ENCODE measurements around the gene TNFSF13.
A peak's percentile ranks its signal among the peaks of the same experiment; 100 is the strongest.

Gene TNFSF13

DNA sequence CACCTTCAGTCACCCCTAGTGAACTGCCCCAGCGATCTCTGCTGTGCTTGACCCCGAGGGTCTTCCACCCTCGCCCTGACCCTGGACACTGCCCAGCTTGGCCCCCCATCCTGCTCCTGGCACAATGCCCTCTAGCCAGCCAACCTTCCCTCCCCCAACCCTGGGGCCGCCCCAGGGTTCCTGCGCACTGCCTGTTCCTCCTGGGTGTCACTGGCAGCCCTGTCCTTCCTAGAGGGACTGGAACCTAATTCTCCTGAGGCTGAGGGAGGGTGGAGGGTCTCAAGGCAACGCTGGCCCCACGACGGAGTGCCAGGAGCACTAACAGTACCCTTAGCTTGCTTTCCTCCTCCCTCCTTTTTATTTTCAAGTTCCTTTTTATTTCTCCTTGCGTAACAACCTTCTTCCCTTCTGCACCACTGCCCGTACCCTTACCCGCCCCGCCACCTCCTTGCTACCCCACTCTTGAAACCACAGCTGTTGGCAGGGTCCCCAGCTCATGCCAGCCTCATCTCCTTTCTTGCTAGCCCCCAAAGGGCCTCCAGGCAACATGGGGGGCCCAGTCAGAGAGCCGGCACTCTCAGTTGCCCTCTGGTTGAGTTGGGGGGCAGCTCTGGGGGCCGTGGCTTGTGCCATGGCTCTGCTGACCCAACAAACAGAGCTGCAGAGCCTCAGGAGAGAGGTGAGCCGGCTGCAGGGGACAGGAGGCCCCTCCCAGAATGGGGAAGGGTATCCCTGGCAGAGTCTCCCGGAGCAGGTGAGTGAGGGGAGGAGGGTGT, at the start of gene TNFSF13:
Gene TNFSF13, plus strand, starts transcription at position 207 of the 776 bp plus-strand sequence. Its CDS starts 290 bp downstream, at position 497.
- Histone ChIP-seq H3K36me3 (ENCODE audit: control insufficient read depth, insufficient read depth, low read length) (no peaks in the 10 kb centered on the region; the same call in none of the 2 replicates), H3K27me3 (replicated peaks; ENCODE audit: control insufficient read depth, insufficient read depth, low read length) (no peaks in the 10 kb centered on the region), H3K4me3 (replicated peaks; ENCODE audit: low read depth, low read length) (peak within 1 kb of the TSS; percentile 41)
- DNase-seq (ENCODE audit: extremely low read depth, insufficient read length): no peak
- no peak for TF ChIP-seq CTCF (IDR thresholded peaks at IDR 0.05; ENCODE audit: insufficient read depth, low read length, poor library complexity, severe bottlenecking)

- no peak for TF ChIP-seq CTCF (IDR thresholded peaks at IDR 0.05; ENCODE audit: insufficient read depth, low read length, poor library complexity, severe bottlenecking)
- no peak for DNase-seq (ENCODE audit: extremely low read depth, insufficient read length)
- Histone ChIP-seq H3K36me3 (ENCODE audit: control insufficient read depth, insufficient read depth, low read length) (peaks cover 44% of the 10 kb centered on the region), H3K4me3 (replicated peaks; ENCODE audit: low read depth, low read length) (no peak overlapping the region), H3K27me3 (replicated peaks; ENCODE audit: control insufficient read depth, insufficient read depth, low read length) (no peaks in the 10 kb centered on the region)
These were observed 49.7 kb upstream of the TNFSF13 start for GRCh38 chr17:7508846-7509245.

DNA sequence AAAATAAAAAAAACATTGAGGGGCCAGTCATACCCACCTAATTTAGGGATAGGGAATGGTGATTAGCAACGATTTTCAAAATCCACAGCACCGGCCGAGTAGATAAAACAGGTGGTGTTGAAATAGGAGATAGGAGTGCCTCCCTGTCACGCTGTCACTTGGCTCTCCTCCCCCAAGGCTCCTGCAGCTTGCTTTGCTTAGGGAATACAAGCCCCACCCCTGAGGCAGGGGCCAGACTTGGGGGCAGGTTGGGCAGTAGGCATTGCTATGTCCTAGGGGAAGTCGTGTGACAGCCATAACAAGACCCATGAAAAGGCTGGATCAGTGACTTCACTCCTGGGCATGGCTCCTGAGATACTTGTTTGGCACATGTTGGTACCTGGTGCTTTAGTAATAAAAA, 48.6 kb upstream of the TNFSF13 start:
- DNase-seq (ENCODE audit: extremely low read depth, insufficient read length): no peak
- H3K36me3 ChIP-seq (ENCODE audit: control insufficient read depth, insufficient read depth, low read length): peaks cover 44% of the 10 kb centered on the region

DNA sequence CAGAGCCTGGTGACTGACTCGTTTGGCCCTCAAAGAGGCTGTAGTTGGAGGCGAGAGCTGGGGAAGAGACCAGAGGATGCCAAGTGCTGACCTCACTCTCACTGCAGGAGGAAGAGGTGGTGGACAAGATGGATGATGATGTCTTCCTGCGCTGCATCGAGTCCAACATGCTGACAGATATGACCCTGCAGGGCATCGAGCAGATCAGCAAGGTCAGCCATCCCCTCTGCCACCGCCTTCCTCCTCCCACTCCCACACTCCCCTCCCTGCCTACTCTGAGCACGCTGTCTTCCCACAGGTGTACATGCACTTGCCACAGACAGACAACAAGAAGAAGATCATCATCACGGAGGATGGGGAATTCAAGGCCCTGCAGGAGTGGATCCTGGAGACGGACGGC, 47.4 kb upstream of the TNFSF13 start:
- Histone ChIP-seq H3K27me3 (replicated peaks; ENCODE audit: control insufficient read depth, insufficient read depth, low read length) (no peaks in the 10 kb centered on the region), H3K36me3 (ENCODE audit: control insufficient read depth, insufficient read depth, low read length) (peaks cover 44% of the 10 kb centered on the region), H3K4me3 (replicated peaks; ENCODE audit: low read depth, low read length) (no peak overlapping the region)
- TF ChIP-seq CTCF (IDR thresholded peaks at IDR 0.05; ENCODE audit: insufficient read depth, low read length, poor library complexity, severe bottlenecking): no peak
- DNase-seq (ENCODE audit: extremely low read depth, insufficient read length): no peak

More for the DNA sequence above, 48.6 kb upstream of the TNFSF13 start:
- H3K4me3 ChIP-seq (replicated peaks; ENCODE audit: low read depth, low read length): no peak overlapping the region
- no peaks in the 10 kb centered on the region for H3K27me3 ChIP-seq (replicated peaks; ENCODE audit: control insufficient read depth, insufficient read depth, low read length)
- TF ChIP-seq CTCF (IDR thresholded peaks at IDR 0.05; ENCODE audit: insufficient read depth, low read length, poor library complexity, severe bottlenecking): no peak

DNA sequence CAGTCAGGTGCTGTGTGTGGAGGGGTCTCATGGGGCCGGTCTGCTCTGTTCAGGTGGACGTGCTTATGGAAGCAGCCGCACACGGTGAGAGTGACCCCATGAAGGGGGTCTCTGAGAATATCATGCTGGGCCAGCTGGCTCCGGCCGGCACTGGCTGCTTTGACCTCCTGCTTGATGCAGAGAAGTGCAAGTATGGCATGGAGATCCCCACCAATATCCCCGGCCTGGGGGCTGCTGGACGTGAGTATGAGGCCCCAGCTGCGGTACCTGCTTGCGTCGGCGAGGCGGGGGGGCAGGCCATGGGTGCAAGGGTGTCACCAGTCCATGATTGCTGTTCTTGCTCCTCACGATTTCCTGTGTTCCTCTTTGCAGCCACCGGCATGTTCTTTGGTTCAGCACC, 46.4 kb upstream of the TNFSF13 start:
- no peak for DNase-seq (ENCODE audit: extremely low read depth, insufficient read length)
- no peaks in the 10 kb centered on the region for H3K27me3 ChIP-seq (replicated peaks; ENCODE audit: control insufficient read depth, insufficient read depth, low read length)
- no peak for TF ChIP-seq CTCF (IDR thresholded peaks at IDR 0.05; ENCODE audit: insufficient read depth, low read length, poor library complexity, severe bottlenecking)
- peaks cover 43% of the 10 kb centered on the region for H3K36me3 ChIP-seq (ENCODE audit: control insufficient read depth, insufficient read depth, low read length)
- H3K4me3 ChIP-seq (replicated peaks; ENCODE audit: low read depth, low read length): no peak overlapping the region

Measured in GM06990 (cell line).